GM12878 (cell line): ENCODE results near the gene NSMCE1. TPM values are rescaled to one million over a fixed set of nuclear protein-coding genes. Genes with fewer than 3 reads are reported as not detected.

Experiments
- ATAC-seq: fragments of 200-7000 bp; cut with Tn5 transposase; 3 replicates; pipeline ENCODE4 v1.9.1; 2020; ENCODE audit warnings: mild to moderate bottlenecking, moderate library complexity
- BruUV-seq: library from RNA; stranded (reverse); fragments of 400-500 nt; replicated peaks from 2 replicates; lab custom pipeline; 2021; lab: Mats Ljungman, UMichigan
- CTCF ChIA-PET: fragments of 300-600 bp; sonication (Branson Sonifier 250); formaldehyde crosslinking; extraction: SDS; loops from one replicate; lab custom pipeline; 2021; ENCODE audit warnings: inconsistent platforms; lab: Yijun Ruan, JAX
- POLR2A ChIA-PET: fragments of 350-600 bp; formaldehyde crosslinking; extraction: SDS; loops from one replicate; lab custom pipeline; 2021; ENCODE audit warnings: inconsistent platforms; lab: Charles Lee
- RAD21 ChIA-PET: fragments of 300-600 bp; sonication (Branson Sonifier 250); formaldehyde crosslinking; loops from one replicate; lab custom pipeline; 2023; ENCODE audit warnings: antibody characterized with exemption; ENCODE audit not compliant: unreplicated experiment; lab: Charles Lee
- SMC1A ChIA-PET: fragments of 300-600 bp; sonication (Branson Sonifier 250); formaldehyde crosslinking; loops from one replicate; lab custom pipeline; 2023; ENCODE audit not compliant: unreplicated experiment, uncharacterized antibody; lab: Charles Lee
- DNase-seq: peaks from one replicate; pipeline ENCODE4 v3.0.0-alpha.2; 2011; ENCODE audit warnings: low read depth, low spot score
- FAIRE-seq: peaks from 3 replicates; lab custom pipeline; 2011; peaks lifted over from hg19 to GRCh38; lab: Jason Lieb, UNC
- H2AFZ ChIP-seq: 2 replicates; pipeline ENCODE4 v1.6.0; 2011; ENCODE audit warnings: low read depth, low read length, control low read depth; ENCODE audit not compliant: control insufficient read depth
- H3K27ac ChIP-seq: 2 replicates; pipeline ENCODE4 v1.5.1; 2011; ENCODE audit warnings: control low read depth; ENCODE audit not compliant: control insufficient read depth, insufficient read depth
- H3K27me3 ChIP-seq, 2 experiments: replicated peaks in 1 of 2; 2 replicates each; pipeline versions ENCODE4 v1.6.0 to v1.6.1; 2011; ENCODE audit warnings: low read length in 1 of 2; ENCODE audit not compliant: control insufficient read depth in 2 of 2, insufficient read depth in 2 of 2
- H3K36me3 ChIP-seq, 2 experiments: 2 replicates each; pipeline ENCODE4 v1.5.1; 2011; ENCODE audit warnings: low read length in 1 of 2; ENCODE audit not compliant: control insufficient read depth in 2 of 2, insufficient read depth in 2 of 2
- H3K4me1 ChIP-seq: 2 replicates; pipeline ENCODE4 v1.6.1; 2011; ENCODE audit warnings: mild to moderate bottlenecking, low read length, moderate library complexity, mixed read lengths; ENCODE audit not compliant: control insufficient read depth, insufficient read depth
- H3K4me2 ChIP-seq: 2 replicates; pipeline ENCODE4 v1.6.0; 2011; ENCODE audit warnings: control low read depth; ENCODE audit not compliant: control insufficient read depth, insufficient read depth
- H3K4me3 ChIP-seq: fragments of 200-600 bp; sonication (generic); 2 replicates; pipeline ENCODE4 v1.5.1; 2016
- H3K79me2 ChIP-seq: 2 replicates; pipeline ENCODE4 v1.6.0; 2011; ENCODE audit warnings: low read length; ENCODE audit not compliant: control insufficient read depth, insufficient read depth
- H3K9ac ChIP-seq: 2 replicates; pipeline ENCODE4 v1.8.0; 2011; ENCODE audit warnings: low read length, control low read depth, mixed read lengths; ENCODE audit not compliant: control insufficient read depth, insufficient read depth
- H3K9me3 ChIP-seq: replicated peaks from 3 replicates; pipeline ENCODE4 v1.5.1; 2011; ENCODE audit warnings: mild to moderate bottlenecking, low read length; ENCODE audit not compliant: control insufficient read depth, insufficient read depth
- H4K20me1 ChIP-seq: 2 replicates; pipeline ENCODE4 v1.6.0; 2011; ENCODE audit not compliant: control insufficient read depth, insufficient read depth
- ATF2 ChIP-seq: IDR thresholded peaks from 2 replicates; pipeline ENCODE4 v1.6.1; 2012; ENCODE audit warnings: low read length, inconsistent platforms
- HCFC1 ChIP-seq: fragments of 150-350 bp; IDR thresholded peaks from 2 replicates; pipeline ENCODE4 v1.6.1; 2014; ENCODE audit warnings: low read length
- JUNB ChIP-seq: IDR thresholded peaks from 2 replicates; pipeline ENCODE4 v1.6.1; 2016; ENCODE audit warnings: antibody characterized with exemption, mild to moderate bottlenecking
- MAX ChIP-seq: IDR thresholded peaks from 2 replicates; pipeline ENCODE4 v1.6.1; 2012; ENCODE audit warnings: low read depth, low read length, improper control_type of control experiment
- MEF2A ChIP-seq: IDR thresholded peaks from 2 replicates; pipeline ENCODE4 v1.6.1; 2011; ENCODE audit warnings: low read depth, mild to moderate bottlenecking, low read length, moderate library complexity; ENCODE audit not compliant: insufficient read depth
- NFXL1 ChIP-seq: fragments of 450-650 bp; IDR thresholded peaks from 2 replicates; pipeline ENCODE4 v1.6.1; 2017; ENCODE audit warnings: antibody characterized with exemption, mild to moderate bottlenecking, borderline replicate concordance
- PAX5 ChIP-seq: IDR thresholded peaks from 2 replicates; pipeline ENCODE4 v1.6.1; 2011; ENCODE audit warnings: low read depth, low read length, borderline replicate concordance
- SREBF2 ChIP-seq: IDR thresholded peaks from 2 replicates; pipeline ENCODE4 v1.6.1; 2012; ENCODE audit warnings: mild to moderate bottlenecking, low read length
- ZBTB33 ChIP-seq: fragments of 450-650 bp; IDR thresholded peaks from 2 replicates; pipeline ENCODE4 v1.6.1; 2017; ENCODE audit warnings: mild to moderate bottlenecking
- WGBS: methylation state at CpG from one replicate; pipeline ENCODE4 v1.1.6; 2016; ENCODE audit warnings: low lambda C conversion rate; ENCODE audit not compliant: insufficient replicate concordance, insufficient coverage; ENCODE audit errors: missing lambda C conversion rate; 5-methylcytosine and 5-hydroxymethylcytosine counted together
- in situ Hi-C: fragments of 300-500 bp; cut with MboI; formaldehyde crosslinking; loops from 9 replicates; pipeline ENCODE4 v1.14.3; 2018; ENCODE audit warnings: mixed read lengths
- intact Hi-C: fragments of 100-400 bp; cut with micrococcal nuclease; formaldehyde crosslinking; loops from one replicate; pipeline ENCODE4 v1.14.2; 2022; ENCODE audit not compliant: unreplicated experiment
- polyA plus RNA-seq, 11 experiments: library from polyadenylated mRNA; depleted of rRNA in 4 of 11; unstranded in 6 of 11; stranded (reverse) in 5 of 11; fragments of >200 nt; fragmentation: Nextera tagmentation in 4 of 11; fragmentation: Illumina TruSeq in 1 of 11; extraction: Ambion mirVana in 4 of 11; extraction: Trizol in 1 of 11; gene quantifications; 1 replicate in 1 of 11; 2 replicates in 10 of 11; pipeline versions ENCODE4 v1.2.1 to v1.2.3, GENCODE V29; 2011 to 2016; ENCODE audit warnings: inconsistent platforms in 2 of 11, missing spikeins in 2 of 11, low read depth in 1 of 11
- total RNA-seq, 4 experiments: library from RNA; depleted of rRNA in 3 of 4; stranded (reverse); fragments of >200 nt in 3 of 4; fragmentation: Illumina TruSeq in 1 of 4; extraction: Trizol in 1 of 4; gene quantifications; 2 replicates each; pipeline versions ENCODE4 v1.2.1 to v1.2.3, GENCODE V29; 2013 to 2021

NSMCE1 gene
- total and polyA plus RNA-seq, 10 of the 15 experiments (the other 5 are each of a cell fraction or from before 2014, with no cell fraction given) = 54.0 to 214 (median 71.4) TPM

- SMC1A ChIA-PET = no interaction called here
- no peaks in the 10 kb centered on the region for H4K20me1 ChIP-seq
- H3K4me1 ChIP-seq = no peaks in the 10 kb centered on the region
- no peak for TF ChIP-seq PAX5
- no peak for TF ChIP-seq MAX
- no peak for TF ChIP-seq ATF2
- TF ChIP-seq JUNB = no peak
- TF ChIP-seq NFXL1 = no peak
- no peak for TF ChIP-seq ZBTB33
- TF ChIP-seq MEF2A = no peak
- TF ChIP-seq HCFC1 = no peak
- TF ChIP-seq SREBF2 = no peak
- no peak overlapping the region for H3K9ac ChIP-seq
- intact Hi-C loops (no loop called here), in situ Hi-C loops (no loop called here)
- no peak overlapping the region for H3K27ac ChIP-seq
- H3K4me2 ChIP-seq = no peak overlapping the region
- CTCF ChIA-PET = interaction anchor here (1.6 kb wide), 1 partner anchor 37 kb away, joined by 3 read pairs; no protein-coding TSS in a partner anchor
- H3K4me3 ChIP-seq = no peak overlapping the region
- H3K27me3 ChIP-seq = no peaks in the 10 kb centered on the region
- H3K9me3 ChIP-seq = no peaks in the 10 kb centered on the region
- H3K79me2 ChIP-seq = no peaks in the 10 kb centered on the region
- ATAC-seq = no peak
- no peak for DNase-seq
- H2AFZ ChIP-seq = no peak overlapping the region
- WGBS = 88% methylated on average over 14 of the region's 16 CpGs
- RAD21 ChIA-PET = no interaction called here
- FAIRE-seq = no peak
- POLR2A ChIA-PET = no interaction called here
- H3K36me3 ChIP-seq = no peaks in the 10 kb centered on the region; a peak in 3 of 4 replicates
- BruUV-seq = no TSS peak
Observed at GRCh38 chr16:27216297-27216885, 52.2 kb downstream of the NSMCE1 start.
